SK-N-MC (cell line): ENCODE data around the gene PPA2.

Experiments
- EZH2 ChIP-seq: fragments of 200-600 bp; sonication (generic); IDR thresholded peaks from one replicate; pipeline ENCODE4 v1.6.1; 2017; ENCODE audit warnings: antibody characterized with exemption
- POLR2AphosphoS5 ChIP-seq: IDR thresholded peaks from 2 replicates; pipeline ENCODE4 v1.6.1; 2012; ENCODE audit warnings: mild to moderate bottlenecking, low read depth, low read length, borderline replicate concordance

DNA sequence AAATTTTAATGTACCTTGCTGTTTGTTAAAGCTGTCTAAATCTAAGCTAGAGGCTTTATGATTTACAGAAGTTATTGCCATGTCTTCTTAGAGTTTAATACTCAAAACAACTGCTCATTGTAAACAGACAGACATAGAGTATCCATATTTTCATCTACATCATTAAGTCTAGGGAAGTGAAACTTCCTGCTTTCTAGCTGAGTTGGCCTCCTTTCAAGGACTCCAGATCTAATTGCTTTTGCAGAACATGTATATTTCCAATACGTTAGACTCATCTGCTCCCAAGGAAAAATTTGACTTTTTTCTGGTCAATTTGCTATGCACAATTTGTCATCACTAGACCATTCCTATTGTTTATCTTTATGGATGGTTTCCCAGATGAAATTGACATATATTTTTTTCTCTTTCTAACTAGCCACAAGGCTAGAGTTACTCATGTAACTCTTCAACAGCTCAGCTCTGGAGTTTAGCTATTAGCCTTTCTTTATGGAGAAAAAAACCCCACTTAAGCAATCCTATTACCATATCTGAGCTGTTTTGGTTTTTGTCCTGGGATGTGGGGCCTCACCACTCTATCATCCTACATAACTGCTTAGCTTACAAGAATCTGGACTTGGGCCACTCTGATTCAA is 122.9 kb downstream of the PPA2 start:
- no peak for TF ChIP-seq POLR2AphosphoS5
- no peak for TF ChIP-seq EZH2
